ENCODE results near the gene XRCC4.
"Not testable (repeated sequence)": the region's sequence is repeated elsewhere in the genome, so short reads cannot be mapped to it uniquely, and the experiment has no call there.

Gene XRCC4

GRCh38 chr5:83184534-83184933, 107.2 kb downstream of the XRCC4 start:
- DNase-seq (ENCODE audit: low spot score) = no peak

GRCh38 chr5:83192947-83193346, 115.6 kb downstream of the XRCC4 start:
- DNase-seq (ENCODE audit: low spot score) = no peak

GRCh38 chr5:83197326-83197967, 120.1 kb downstream of the XRCC4 start:
- DNase-seq (ENCODE audit: low spot score) = no peak

GRCh38 chr5:83199126-83199525, 121.8 kb downstream of the XRCC4 start:
- no peak for DNase-seq (ENCODE audit: low spot score)

GRCh38 chr5:83204651-83205050, 127.3 kb downstream of the XRCC4 start:
- DNase-seq (ENCODE audit: low spot score) = no peak

GRCh38 chr5:83209963-83210362, 132.6 kb downstream of the XRCC4 start:
- DNase-seq (ENCODE audit: low spot score) = no peak

GRCh38 chr5:83219077-83219476, 141.7 kb downstream of the XRCC4 start:
- no peak for DNase-seq (ENCODE audit: low spot score)

- no peak for DNase-seq (ENCODE audit: low spot score)
Measured at GRCh38 chr5:83219495-83219894, 142.1 kb downstream of the XRCC4 start.

GRCh38 chr5:83220331-83220730, 143.0 kb downstream of the XRCC4 start:
- DNase-seq (ENCODE audit: low spot score) = no peak

GRCh38 chr5:83222906-83223305, 145.6 kb downstream of the XRCC4 start:
- DNase-seq (ENCODE audit: low spot score) = no peak

- DNase-seq (ENCODE audit: low spot score) = no peak
Measured at GRCh38 chr5:83227611-83228010, 150.3 kb downstream of the XRCC4 start.

GRCh38 chr5:83230511-83230910, 153.2 kb downstream of the XRCC4 start:
- no peak for DNase-seq (ENCODE audit: low spot score)

- DNase-seq (ENCODE audit: low spot score) = no peak
Measured at GRCh38 chr5:83244516-83244915, 167.2 kb downstream of the XRCC4 start.

- no peak for DNase-seq (ENCODE audit: low spot score)
Measured at GRCh38 chr5:83245037-83245436, 167.7 kb downstream of the XRCC4 start.

- no peak for DNase-seq (ENCODE audit: low spot score)
Measured at GRCh38 chr5:83246071-83246470, 168.7 kb downstream of the XRCC4 start.

GRCh38 chr5:83249156-83249555, 171.8 kb downstream of the XRCC4 start:
- DNase-seq (ENCODE audit: low spot score) = no peak

- DNase-seq (ENCODE audit: low spot score) = no peak
Measured at GRCh38 chr5:83251849-83252248, 174.5 kb downstream of the XRCC4 start.

- DNase-seq (ENCODE audit: low spot score) = no peak
Measured at GRCh38 chr5:83253720-83254119, 176.4 kb downstream of the XRCC4 start.

- DNase-seq (ENCODE audit: low spot score) = no peak
Measured at GRCh38 chr5:83255268-83255667, 177.9 kb downstream of the XRCC4 start.

- DNase-seq (ENCODE audit: low spot score) = no peak
Measured at GRCh38 chr5:83256091-83256780, 178.9 kb downstream of the XRCC4 start.

GRCh38 chr5:83257684-83258083, 180.3 kb downstream of the XRCC4 start:
- not testable (repeated sequence) for DNase-seq (ENCODE audit: low spot score)

GRCh38 chr5:83265318-83265717, 188.0 kb downstream of the XRCC4 start:
- no peak for DNase-seq (ENCODE audit: low spot score)

GRCh38 chr5:83270311-83270710, 193.0 kb downstream of the XRCC4 start:
- no peak for DNase-seq (ENCODE audit: low spot score)

GRCh38 chr5:83277154-83277553, 199.8 kb downstream of the XRCC4 start:
- DNase-seq (ENCODE audit: low spot score) = no peak

Data from hepatic stellate cell (primary cell).